GM18867 (cell line): ENCODE data around the gene SMIM15.

Experiments used
- ATAC-seq: cut with Tn5 transposase; IDR thresholded peaks from one replicate; pipeline ENCODE4 v1.9.1; 2021; ENCODE audit warnings: mild to moderate bottlenecking, moderate library complexity; ENCODE audit not compliant: unreplicated experiment

Gene SMIM15

DNA sequence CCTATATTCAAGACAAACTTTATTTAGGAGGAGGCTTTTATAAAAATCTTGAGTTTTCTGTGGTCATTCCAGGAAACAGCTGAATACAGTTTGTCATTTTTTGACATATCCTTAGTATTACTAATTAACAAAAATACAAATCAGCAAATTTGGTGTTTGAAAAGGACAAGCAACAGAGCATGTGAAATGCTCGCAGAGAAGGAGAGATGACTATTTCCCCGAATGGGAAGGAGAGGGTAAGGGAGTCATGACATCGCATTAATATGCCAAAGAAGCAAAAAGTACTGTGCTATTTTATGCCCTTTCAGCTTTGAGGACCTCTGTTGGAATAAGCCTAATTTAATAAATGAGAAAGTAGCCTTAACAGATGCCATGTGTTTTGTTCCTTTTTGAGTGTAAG is 1.8 kb downstream of the SMIM15 start:
- no peak for ATAC-seq

DNA sequence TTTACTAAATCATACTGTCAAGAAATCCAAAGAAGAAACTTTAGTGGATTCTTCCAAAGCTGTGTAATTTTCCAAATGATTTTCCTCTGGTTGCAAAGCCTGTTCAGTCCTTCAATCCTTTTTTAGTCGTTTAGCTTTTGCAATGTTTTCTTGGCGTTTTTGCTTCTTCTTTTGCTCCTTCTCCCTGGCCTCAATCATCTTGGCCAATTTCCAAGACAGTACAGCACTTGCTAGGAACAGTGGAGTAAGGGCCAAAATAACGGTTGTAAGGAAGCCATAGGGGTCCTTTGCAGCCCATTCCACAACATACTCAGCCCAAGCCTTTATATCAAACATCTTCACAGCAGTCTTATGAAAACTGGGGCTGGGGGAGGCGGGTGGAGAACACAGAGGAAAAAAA is 2.4 kb downstream of the SMIM15 start:
- ATAC-seq, result no peak

DNA sequence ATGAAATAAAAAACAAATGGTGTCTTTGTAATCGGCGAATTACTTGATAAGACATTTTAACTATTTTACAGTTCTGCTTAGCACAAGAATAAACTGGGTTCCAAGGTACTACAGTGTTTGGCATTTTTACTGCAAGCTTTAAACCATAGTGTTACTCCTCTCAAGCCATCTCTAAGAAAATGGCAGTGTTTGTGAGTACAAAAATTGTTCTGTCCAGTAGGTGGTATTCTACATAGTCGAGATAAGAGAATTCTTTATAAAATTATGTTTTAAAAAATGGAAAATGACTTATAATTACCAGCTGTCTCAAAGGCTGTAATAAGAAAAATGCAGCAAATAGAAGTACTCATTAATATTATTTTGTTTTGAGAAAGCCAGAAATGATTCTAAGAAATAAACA is 3.2 kb downstream of the SMIM15 start:
- no peak for ATAC-seq

DNA sequence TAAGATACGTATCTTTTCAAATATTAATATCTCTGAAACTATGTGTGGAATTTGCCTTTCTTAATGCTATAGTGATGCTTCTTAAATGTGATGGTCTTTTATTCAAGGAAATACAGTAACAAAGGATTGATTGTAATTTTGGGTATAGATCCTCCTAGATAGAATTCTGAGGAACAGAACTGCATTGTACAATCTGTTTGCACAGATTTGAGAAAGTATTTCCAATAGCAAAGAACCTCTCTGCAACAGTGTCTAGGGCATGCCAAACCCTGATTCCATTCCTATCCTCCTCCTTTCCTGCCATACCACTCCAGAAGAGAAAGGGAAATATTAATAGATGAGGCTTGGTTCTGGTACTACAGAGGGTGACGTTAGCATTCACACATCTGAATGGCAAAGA is 10.4 kb downstream of the SMIM15 start:
- no peak for ATAC-seq

DNA sequence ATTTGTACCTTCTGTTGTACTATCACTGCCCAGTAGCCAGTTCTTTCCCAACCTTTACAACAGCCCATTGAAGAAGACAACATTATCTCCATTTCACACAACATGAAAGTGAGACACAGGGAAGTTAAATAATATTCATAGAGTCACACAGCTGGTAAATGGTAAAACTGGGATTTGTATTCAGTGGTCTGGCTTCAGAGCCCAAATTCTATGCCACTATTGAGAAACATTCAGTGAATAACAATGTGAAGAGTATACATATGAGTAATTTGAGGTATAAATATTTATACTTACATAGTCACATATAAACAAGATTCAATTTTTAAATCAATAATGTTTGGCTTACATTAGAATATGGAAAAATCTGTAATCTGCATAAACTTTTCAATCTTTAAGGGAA is 13.8 kb downstream of the SMIM15 start:
- ATAC-seq, result no peak

DNA sequence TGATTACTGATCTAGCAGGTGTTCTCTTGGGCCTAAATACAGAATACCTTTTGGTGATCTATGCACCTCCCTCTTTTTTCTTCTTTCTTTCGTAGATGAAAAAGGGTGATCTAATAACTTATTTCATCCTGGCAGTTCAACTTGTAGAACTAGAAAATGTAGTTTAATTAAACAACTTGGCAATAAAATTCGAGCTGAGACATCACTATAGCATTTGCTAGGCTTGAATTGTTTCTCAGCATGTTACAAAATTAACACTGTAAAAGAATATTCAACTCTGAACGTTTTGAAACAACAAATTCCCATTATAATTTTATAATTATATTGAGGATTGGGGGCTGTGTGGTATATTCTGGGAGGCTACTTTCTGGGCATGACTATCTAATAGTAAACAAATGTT is 19.5 kb downstream of the SMIM15 start:
- ATAC-seq, result no peak

DNA sequence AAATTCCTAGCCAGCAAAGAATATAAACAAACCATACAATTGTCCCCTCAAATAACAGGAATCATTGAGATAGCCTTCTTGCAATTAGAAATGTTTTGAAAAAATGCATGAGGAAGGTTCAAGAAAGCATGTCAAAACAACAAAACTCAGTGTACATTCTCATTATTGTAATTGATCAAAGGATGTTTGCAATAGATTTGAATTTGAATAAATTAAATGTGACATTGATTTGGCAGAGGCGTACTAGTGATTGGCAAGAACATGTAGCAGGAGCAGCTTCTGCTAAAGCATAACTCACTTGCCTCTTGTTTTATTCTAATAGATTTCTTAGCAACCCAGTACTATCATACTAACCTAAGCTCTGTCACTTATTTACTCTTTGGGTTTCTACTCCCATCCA is 19.9 kb downstream of the SMIM15 start:
- no peak for ATAC-seq

DNA sequence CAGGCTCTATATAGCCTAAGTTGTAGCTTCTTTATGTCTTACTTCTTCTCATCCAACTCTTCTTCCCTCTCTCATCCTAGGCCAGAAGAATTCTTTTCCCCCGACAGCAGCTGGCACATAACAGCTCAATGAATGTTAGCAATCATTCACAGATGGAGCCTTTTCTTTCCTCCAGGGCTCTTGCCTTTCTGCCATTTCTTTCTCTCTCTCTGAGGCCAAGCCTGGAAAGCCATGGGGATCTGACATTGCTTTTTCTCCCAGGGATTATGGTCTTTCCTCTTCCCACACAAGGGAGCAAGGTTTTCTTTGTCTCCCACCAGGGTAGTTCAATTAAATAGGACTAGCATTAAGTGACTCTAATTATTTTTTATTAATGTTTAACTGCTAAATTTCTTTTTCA is 20.5 kb downstream of the SMIM15 start:
- no peak for ATAC-seq

DNA sequence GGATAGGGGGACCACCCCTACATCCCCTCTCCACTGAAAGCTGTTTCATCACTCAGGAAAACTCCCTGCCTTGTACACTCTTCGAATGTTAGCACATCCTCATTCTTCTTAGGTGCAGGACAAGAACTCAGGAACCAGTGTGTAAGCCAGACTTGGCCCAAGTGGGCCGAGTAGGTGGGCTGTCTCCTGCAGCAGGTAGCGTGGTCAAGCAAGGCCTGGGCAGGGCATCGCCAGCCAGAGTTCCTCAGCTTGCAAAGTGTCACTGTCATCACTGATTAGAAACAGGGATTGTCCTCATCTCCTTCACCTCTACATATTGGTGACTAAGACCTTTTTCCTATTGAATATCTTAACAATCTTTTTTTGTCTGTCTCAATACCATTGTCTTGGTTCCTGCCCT is 22.3 kb downstream of the SMIM15 start:
- no peak for ATAC-seq

DNA sequence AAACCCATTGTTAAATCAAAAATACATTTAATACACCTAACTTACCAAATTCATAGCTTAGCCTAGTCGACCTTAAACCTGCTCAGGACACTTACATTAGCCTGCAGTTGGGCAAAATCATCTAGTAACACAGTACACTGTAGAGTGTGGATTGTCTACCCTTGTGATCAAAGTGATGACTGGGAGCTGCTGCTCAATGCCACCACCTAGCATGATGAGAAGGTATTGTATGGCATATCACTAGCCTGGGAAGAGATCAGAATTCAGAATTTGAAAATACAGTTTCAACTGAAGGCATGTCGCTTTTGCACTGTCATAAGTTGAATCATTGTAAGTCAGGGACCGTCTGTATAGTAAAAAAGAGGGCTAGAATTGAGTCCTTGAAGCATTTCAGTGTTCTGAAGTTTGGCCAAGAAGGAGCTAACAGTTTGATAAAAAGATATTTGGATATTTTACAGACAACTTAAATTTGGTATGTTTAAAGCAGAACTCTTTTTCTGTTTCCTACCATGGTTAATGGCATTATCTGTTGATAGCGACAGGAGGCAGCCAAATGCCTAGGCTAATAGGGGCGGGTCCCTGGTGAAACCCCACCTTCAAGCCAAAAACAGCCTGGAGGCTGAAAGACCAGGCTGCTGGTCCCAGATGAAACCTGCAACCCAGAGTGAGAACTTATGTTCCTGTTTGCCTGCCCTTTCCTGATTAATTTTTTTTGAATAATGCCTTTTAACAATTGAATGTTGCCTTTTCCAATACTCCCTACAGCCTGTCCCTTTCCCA is 23.0 kb downstream of the SMIM15 start:
- peak; percentile 68 for ATAC-seq

DNA sequence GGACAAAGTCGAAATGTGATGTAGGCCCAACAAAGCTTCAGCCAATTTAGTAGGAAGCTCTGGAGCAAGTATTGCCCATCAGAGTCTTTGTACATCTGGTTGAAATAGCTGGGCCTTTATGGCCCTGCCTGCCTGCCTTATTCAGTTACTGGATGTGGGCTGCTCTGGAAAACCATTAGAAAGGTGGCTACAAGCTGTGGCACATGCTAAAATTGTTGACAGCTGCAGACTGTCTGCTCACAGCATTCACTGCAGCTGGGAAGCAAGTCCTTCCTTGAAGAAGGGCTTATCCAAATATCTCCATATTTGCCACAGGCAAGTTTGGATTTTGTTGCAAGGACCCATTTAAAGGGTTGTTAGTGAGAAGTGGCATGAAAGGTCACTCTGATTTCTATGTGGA is 24.4 kb downstream of the SMIM15 start:
- ATAC-seq, result no peak

DNA sequence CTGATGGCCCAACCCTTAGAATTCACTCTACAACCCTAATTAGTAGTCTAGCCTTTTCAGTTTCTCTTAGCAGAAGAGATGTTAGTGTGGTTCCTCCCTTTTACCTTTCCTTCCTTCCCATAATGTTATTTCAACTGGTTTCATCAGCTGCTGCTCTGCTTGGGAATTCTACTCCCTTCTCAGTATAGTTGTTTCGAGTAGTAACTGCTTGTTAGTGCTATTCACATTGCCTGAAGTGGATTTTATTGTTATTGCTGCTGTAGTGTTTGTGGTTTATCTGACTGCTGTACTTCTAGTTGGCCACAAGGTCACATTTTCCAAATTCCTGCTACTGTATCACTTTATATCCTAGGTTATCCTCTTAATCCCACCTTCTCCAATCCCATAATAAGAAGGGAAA is 29.7 kb downstream of the SMIM15 start:
- no peak for ATAC-seq

DNA sequence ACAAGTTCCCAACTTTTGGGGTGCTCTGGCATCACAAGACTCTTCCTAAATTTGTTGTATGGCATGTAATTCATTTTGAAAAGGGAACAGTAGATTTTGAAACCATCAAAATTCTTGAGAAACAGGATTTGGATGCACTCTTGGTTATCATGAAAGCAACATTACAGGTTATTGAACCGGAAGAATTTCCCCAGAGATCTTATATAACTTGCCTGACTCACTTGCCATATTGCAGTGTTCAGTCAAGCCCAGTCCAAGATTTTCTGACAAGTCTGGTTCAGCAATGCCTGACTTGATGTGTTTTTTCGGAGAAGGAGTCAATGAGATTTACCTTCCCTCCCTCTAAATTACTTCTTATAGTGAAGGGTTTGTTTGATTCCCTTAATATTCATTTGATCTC is 32.0 kb downstream of the SMIM15 start:
- ATAC-seq, result no peak

DNA sequence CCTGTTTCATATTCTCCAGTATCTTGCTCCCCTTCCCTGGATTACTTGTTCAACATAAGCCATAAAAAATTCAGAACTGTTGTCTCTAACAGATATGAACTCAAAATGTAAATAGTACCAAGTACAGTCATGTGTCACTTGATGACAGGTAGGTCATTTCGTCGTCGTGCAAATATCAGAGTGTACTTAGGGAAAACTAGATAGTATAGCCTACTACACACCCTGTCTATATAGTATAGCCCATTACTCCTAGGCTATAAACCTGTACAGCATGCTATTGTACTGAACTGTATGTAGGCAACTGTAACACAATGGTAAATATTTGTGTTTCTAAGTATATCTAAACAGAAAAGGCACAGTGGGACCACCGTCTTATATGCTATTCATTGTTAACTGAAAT is 39.1 kb downstream of the SMIM15 start:
- no peak for ATAC-seq

DNA sequence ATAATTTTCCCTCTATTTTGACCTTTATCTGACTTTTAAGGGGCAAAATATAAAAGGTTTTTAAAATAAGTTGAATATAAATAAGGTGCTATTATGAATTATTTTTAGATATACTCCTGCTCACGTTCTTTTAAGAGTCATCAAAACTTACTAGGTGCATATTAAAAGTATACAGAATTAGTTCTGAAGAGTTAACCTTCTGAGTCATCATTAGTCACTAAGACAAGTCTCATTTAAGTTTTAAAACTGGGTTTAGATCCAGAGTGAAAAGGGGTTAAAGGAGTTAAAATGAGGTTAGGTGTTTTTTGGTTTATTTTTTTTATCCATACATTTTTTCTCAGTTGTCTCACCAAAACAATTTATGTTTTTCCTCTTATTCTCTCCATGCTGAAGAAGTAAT is 41.7 kb downstream of the SMIM15 start:
- no peak for ATAC-seq

DNA sequence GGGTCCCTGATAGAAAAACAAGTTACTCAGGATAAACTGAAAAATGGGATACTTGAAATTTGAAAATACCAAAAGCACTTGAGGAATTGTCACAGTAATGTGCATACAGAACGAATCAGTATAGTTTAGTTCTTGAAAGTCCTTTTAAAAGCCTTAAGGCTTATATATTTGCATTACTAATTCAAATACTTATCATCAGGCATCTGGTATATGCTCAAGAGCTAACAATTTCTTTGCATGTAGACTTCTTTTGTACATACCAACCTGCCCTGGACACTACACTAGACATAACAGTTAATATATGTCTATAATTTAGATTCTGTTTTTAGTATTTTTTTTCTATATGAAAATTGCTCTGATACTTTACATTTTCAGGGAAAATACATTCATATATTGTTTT is 43.2 kb downstream of the SMIM15 start:
- no peak for ATAC-seq

DNA sequence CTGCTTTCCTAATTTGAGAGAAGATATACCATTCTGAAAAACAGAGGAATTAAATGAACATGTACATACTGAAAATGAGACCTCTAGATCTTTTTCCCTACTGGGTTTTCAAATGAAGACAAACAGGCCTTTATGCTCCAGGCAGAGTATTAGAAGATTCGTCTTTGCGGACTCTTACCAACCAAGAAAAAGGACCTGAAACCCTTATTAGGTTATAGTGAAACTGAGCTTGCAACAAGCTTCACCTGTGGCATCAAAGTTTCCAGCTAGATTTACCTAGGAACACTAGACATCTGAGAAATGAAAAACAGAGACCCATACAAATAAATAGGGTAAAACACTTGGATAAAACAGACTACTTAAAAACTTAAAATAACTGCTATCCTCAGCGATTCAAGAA is 46.3 kb downstream of the SMIM15 start:
- no peak for ATAC-seq

DNA sequence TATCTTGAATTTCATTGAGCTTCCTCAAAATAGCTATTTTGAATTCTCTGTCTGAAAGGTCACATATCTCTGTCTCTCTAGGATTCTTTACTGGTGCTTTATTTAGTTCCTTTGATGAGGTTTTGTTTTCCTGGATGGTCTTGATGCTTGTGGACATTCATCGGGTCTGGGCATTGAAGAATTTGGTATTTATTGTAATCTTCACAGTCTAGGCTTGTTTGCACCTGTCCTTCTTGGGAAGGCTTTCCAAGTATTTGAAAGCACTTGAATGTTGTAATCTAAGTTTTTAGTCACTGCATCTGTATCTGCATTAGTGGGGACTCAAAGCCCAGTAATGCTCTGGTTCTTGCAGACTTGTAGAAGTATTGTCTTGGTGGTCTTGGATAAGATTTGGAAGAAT is 47.8 kb downstream of the SMIM15 start:
- no peak for ATAC-seq
